ENCODE data around the gene IL1RAPL2. TPM values are rescaled to one million over a fixed set of nuclear protein-coding genes. Genes with fewer than 3 reads are reported as not detected.

IL1RAPL2 gene
- polyA plus RNA-seq, 1 of the 3 experiments (the other 2 are of a cell fraction), result 0.13 TPM

DNA sequence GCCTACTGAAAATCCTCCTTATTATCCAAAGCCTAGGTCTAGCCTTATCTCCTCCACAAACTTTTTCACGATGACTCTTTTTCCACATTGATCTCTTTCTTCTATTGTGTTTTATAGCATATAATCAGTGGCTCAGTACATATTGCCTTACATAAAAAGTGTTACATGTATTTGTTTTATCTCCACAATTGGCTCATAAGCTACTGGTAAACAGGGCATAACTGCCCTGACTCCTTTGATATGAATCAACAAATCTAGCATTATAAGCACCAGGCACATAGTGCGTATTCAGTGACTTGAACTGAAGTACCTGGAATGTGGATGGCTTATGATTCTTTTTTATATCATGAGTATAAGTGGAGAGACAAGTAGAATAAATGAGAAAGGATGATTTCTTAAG, 447.7 kb downstream of the IL1RAPL2 start:
- DNase-seq, result no peak
- ChIA-PET CTCF (no interaction called here), POLR2A (no interaction called here)
- Histone ChIP-seq H3K4me2 (no peak overlapping the region), H3K27me3 (ENCODE audit: insufficient read depth) (no peaks in the 10 kb centered on the region), H3K9me2 (no peaks in the 10 kb centered on the region), H3K27ac (ENCODE audit: low read depth in 2 of 2, low read length in 1 of 2) (no peak overlapping the region), H2AFZ (ENCODE audit: low read depth) (no peak overlapping the region), H4K20me1 (ENCODE audit: insufficient read depth) (no peaks in the 10 kb centered on the region), H3K36me3 (replicated peaks in 1 of 2; ENCODE audit: control insufficient read depth in 1 of 2, insufficient read depth in 2 of 2, low read length in 1 of 2) (no peaks in the 10 kb centered on the region), H3K4me1 (ENCODE audit: control insufficient read depth in 1 of 2, insufficient read depth in 2 of 2, low read depth in 1 of 2, low read length in 1 of 2) (no peaks in the 10 kb centered on the region), H3K9me3 (no peaks in the 10 kb centered on the region), H3K79me2 (ENCODE audit: insufficient read depth) (no peaks in the 10 kb centered on the region), H3K9ac (no peak overlapping the region), H3F3A (replicated peaks; ENCODE audit: insufficient read depth) (no peaks in the 10 kb centered on the region), H3K4me3 (ENCODE audit: low read depth in 2 of 2, low read length in 1 of 2) (no peak overlapping the region)
- TF ChIP-seq, protein P1, sequence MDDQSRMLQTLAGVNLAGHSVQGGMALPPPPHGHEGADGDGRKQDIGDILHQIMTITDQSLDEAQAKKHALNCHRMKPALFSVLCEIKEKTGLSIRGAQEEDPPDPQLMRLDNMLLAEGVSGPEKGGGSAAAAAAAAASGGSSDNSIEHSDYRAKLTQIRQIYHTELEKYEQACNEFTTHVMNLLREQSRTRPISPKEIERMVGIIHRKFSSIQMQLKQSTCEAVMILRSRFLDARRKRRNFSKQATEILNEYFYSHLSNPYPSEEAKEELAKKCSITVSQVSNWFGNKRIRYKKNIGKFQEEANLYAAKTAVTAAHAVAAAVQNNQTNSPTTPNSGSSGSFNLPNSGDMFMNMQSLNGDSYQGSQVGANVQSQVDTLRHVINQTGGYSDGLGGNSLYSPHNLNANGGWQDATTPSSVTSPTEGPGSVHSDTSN (IDR thresholded peaks at IDR 0.05), result no peak
- TF ChIP-seq MEF2A (IDR thresholded peaks at IDR 0.05; ENCODE audit: borderline replicate concordance, low read depth) (no peak), RAD21 (IDR thresholded peaks at IDR 0.05; ENCODE audit: low read length) (no peak), ELF1 (IDR thresholded peaks at IDR 0.05) (no peak), JUND (IDR thresholded peaks at IDR 0.05) (no peak), EZH2phosphoT487 (IDR thresholded peaks at IDR 0.05; ENCODE audit: borderline replicate concordance, low read depth) (no peak)
- TF ChIP-seq, protein P2, sequence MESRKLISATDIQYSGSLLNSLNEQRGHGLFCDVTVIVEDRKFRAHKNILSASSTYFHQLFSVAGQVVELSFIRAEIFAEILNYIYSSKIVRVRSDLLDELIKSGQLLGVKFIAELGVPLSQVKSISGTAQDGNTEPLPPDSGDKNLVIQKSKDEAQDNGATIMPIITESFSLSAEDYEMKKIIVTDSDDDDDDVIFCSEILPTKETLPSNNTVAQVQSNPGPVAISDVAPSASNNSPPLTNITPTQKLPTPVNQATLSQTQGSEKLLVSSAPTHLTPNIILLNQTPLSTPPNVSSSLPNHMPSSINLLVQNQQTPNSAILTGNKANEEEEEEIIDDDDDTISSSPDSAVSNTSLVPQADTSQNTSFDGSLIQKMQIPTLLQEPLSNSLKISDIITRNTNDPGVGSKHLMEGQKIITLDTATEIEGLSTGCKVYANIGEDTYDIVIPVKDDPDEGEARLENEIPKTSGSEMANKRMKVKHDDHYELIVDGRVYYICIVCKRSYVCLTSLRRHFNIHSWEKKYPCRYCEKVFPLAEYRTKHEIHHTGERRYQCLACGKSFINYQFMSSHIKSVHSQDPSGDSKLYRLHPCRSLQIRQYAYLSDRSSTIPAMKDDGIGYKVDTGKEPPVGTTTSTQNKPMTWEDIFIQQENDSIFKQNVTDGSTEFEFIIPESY (IDR thresholded peaks at IDR 0.05; ENCODE audit: borderline replicate concordance, low read depth), result no peak
- WGBS (ENCODE audit: low lambda C conversion rate), result 7% methylated on average over 2 of the region's 2 CpGs

DNA sequence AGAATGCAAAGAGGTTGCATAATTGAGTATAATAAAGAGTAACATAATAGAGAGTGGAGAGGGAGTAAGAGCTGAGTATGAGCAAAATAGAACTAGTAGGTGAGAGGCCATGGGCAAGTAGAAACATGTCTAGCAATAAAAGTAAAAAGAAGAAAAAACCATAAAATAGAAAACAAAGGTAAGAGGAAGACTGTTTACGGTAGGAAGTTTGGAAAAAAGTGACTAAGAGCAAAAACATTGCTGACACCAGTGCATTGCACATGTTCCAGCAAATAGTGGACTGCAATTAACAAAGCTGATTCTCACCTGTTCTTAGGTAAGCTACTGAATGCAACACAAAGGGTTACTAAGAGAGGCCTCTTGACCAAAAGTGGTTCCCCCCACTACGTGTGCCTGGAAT, 451.6 kb downstream of the IL1RAPL2 start:
- Histone ChIP-seq H3K9me3 (no peaks in the 10 kb centered on the region), H3F3A (replicated peaks; ENCODE audit: insufficient read depth) (no peaks in the 10 kb centered on the region), H2AFZ (ENCODE audit: low read depth) (no peak overlapping the region), H3K79me2 (ENCODE audit: insufficient read depth) (no peaks in the 10 kb centered on the region), H3K9me2 (no peaks in the 10 kb centered on the region), H3K9ac (no peak overlapping the region), H3K4me3 (ENCODE audit: low read depth in 2 of 2, low read length in 1 of 2) (no peak overlapping the region), H4K20me1 (ENCODE audit: insufficient read depth) (no peaks in the 10 kb centered on the region), H3K27ac (ENCODE audit: low read depth in 2 of 2, low read length in 1 of 2) (no peak overlapping the region), H3K4me2 (no peak overlapping the region), H3K27me3 (ENCODE audit: insufficient read depth) (no peaks in the 10 kb centered on the region), H3K36me3 (replicated peaks in 1 of 2; ENCODE audit: control insufficient read depth in 1 of 2, insufficient read depth in 2 of 2, low read length in 1 of 2) (no peaks in the 10 kb centered on the region), H3K4me1 (ENCODE audit: control insufficient read depth in 1 of 2, insufficient read depth in 2 of 2, low read depth in 1 of 2, low read length in 1 of 2) (no peaks in the 10 kb centered on the region)
- WGBS (ENCODE audit: low lambda C conversion rate), result 0% methylated on average over 2 of the region's 2 CpGs
- POLR2A ChIA-PET, result no interaction called here
- no peak for DNase-seq
- CTCF ChIA-PET, result interaction anchor here (0.7 kb wide), 1 partner anchor 396 kb away, joined by 4 read pairs; no protein-coding TSS in a partner anchor
- TF ChIP-seq CHD2 (IDR thresholded peaks at IDR 0.05; ENCODE audit: low read length, partially characterized antibody) (no peak), GATA2 (CRISPR knock-in tag; IDR thresholded peaks at IDR 0.05) (no peak), GABPA (IDR thresholded peaks at IDR 0.05; ENCODE audit: low read depth) (no peak), NRF1 (IDR thresholded peaks at IDR 0.05; ENCODE audit: low read depth, low read length) (no peak), RXRA (IDR thresholded peaks at IDR 0.05; ENCODE audit: borderline replicate concordance, low read depth) (no peak), ELF1 (IDR thresholded peaks at IDR 0.05) (no peak), JUND (IDR thresholded peaks at IDR 0.05) (no peak), FOXM1 (IDR thresholded peaks at IDR 0.05; ENCODE audit: low read depth) (no peak), MXI1 (IDR thresholded peaks at IDR 0.05; ENCODE audit: low read depth, low read length) (no peak), RFX5 (IDR thresholded peaks at IDR 0.05; ENCODE audit: low read length) (no peak), YY1 (IDR thresholded peaks at IDR 0.05; ENCODE audit: low read depth) (no peak), TCF12 (IDR thresholded peaks at IDR 0.05) (no peak)
- TF ChIP-seq, protein P1 (IDR thresholded peaks at IDR 0.05), result no peak
- TF ChIP-seq, protein P3, sequence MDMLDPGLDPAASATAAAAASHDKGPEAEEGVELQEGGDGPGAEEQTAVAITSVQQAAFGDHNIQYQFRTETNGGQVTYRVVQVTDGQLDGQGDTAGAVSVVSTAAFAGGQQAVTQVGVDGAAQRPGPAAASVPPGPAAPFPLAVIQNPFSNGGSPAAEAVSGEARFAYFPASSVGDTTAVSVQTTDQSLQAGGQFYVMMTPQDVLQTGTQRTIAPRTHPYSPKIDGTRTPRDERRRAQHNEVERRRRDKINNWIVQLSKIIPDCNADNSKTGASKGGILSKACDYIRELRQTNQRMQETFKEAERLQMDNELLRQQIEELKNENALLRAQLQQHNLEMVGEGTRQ (IDR thresholded peaks at IDR 0.05; ENCODE audit: borderline replicate concordance, low read depth, low read length), result no peak
- TF ChIP-seq, protein P4, sequence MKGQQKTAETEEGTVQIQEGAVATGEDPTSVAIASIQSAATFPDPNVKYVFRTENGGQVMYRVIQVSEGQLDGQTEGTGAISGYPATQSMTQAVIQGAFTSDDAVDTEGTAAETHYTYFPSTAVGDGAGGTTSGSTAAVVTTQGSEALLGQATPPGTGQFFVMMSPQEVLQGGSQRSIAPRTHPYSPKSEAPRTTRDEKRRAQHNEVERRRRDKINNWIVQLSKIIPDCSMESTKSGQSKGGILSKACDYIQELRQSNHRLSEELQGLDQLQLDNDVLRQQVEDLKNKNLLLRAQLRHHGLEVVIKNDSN (IDR thresholded peaks at IDR 0.05; ENCODE audit: borderline replicate concordance, low read depth), result no peak
- TF ChIP-seq, protein P5, sequence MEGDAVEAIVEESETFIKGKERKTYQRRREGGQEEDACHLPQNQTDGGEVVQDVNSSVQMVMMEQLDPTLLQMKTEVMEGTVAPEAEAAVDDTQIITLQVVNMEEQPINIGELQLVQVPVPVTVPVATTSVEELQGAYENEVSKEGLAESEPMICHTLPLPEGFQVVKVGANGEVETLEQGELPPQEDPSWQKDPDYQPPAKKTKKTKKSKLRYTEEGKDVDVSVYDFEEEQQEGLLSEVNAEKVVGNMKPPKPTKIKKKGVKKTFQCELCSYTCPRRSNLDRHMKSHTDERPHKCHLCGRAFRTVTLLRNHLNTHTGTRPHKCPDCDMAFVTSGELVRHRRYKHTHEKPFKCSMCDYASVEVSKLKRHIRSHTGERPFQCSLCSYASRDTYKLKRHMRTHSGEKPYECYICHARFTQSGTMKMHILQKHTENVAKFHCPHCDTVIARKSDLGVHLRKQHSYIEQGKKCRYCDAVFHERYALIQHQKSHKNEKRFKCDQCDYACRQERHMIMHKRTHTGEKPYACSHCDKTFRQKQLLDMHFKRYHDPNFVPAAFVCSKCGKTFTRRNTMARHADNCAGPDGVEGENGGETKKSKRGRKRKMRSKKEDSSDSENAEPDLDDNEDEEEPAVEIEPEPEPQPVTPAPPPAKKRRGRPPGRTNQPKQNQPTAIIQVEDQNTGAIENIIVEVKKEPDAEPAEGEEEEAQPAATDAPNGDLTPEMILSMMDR (IDR thresholded peaks at IDR 0.05), result no peak
- TF ChIP-seq, protein P6, sequence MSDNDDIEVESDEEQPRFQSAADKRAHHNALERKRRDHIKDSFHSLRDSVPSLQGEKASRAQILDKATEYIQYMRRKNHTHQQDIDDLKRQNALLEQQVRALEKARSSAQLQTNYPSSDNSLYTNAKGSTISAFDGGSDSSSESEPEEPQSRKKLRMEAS (IDR thresholded peaks at IDR 0.05; ENCODE audit: low read depth), result no peak

Measured in SK-N-SH (cell line).